GM21737 (cell line): ENCODE measurements around the gene JMJD1C.
"Not testable (repeated sequence)": the region's sequence is repeated elsewhere in the genome, so short reads cannot be mapped to it uniquely, and the experiment has no call there.

ENCODE experiments used
- ATAC-seq: cut with Tn5 transposase; IDR thresholded peaks from one replicate; pipeline ENCODE4 v1.9.1; 2021; ENCODE audit warnings: mild to moderate bottlenecking, moderate library complexity; ENCODE audit not compliant: unreplicated experiment

The JMJD1C gene

GRCh38 chr10:63366933-63367332, 98.8 kb downstream of the JMJD1C start:
- ATAC-seq, result no peak

DNA sequence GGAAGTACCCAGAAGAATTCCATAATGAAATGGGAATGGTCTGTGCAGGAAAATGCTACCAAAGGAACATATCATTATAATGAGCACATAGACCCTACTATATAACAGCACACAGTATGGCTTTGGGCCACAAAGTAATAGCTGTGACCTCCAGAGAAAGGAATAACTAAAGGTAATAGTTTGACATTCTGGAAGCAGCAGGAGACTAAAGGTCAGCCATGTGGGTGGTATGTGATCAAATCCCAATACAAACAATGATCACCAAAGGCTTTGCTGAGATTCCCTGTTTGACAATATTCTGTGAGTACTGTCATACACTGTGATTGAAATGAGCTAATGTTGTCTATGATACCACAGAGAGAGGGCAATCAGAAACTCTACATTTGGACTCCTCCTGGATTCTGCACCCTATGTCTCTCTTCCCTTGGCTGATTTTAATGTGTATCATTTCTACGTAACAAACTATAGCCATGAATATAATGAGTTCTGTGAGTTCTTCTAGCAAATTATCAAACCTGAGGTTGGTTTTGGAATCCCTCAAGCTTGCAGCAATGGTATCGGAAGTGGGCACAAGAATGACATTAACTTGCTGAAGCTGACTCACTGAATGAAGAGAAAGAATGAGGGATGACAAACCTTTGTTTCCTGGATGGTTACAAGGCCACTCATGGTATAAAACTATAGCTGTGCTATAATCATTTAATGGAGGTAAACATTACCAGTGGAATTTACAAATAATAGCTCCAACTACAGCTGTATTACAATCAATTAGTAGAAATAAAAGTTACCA, 99.6 kb downstream of the JMJD1C start:
- ATAC-seq, result no peak

DNA sequence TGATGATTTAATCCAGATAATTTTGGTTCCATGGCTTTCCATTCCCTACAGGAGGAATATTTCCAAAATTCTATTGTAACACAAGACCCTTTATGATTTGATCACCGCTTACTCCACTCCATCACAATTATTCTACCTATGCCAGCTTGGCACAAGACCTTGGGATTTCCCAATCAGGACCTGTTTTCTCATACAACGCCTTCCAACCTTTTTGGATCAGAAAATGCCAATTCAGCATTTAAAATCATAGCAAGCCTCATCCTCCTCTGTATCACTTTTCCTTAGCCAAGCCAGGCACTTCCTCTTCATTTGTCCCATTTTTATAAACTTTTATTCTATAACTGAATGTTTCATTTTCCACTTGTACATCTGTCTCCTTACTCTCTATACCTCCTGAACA, 100.9 kb downstream of the JMJD1C start:
- no peak for ATAC-seq

DNA sequence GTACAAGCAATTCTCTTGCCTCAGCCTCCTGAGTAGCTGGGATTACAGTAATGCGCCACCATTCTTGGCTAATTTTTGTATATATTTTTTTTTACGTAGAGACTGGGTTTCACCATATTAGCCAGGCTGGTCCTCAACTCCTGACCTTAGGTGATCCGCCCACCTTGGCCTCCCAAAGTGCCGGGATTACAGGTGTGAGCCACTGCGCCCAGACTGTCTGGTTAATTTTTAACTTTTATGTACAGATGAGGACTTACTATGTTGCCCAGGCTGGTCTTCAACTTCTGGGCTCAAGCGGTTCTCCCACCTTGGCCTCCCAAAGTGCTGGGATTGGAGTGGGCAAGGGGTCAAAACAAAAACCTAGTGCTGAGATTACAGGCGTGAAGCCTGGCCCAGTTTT, 101.8 kb downstream of the JMJD1C start:
- ATAC-seq, result no peak

- ATAC-seq, result no peak
Measured at GRCh38 chr10:63355682-63356081, 110.1 kb downstream of the JMJD1C start.

- ATAC-seq, result no peak
Measured at GRCh38 chr10:63352976-63353375, 112.8 kb downstream of the JMJD1C start.

- ATAC-seq, result no peak
Measured at GRCh38 chr10:63348245-63348850, 117.4 kb downstream of the JMJD1C start.

- no peak for ATAC-seq
Measured at GRCh38 chr10:63346015-63346441, 119.7 kb downstream of the JMJD1C start.

GRCh38 chr10:63344269-63344668, 121.5 kb downstream of the JMJD1C start:
- no peak for ATAC-seq

- ATAC-seq, result no peak
Measured at GRCh38 chr10:63343476-63343875, 122.3 kb downstream of the JMJD1C start.

DNA sequence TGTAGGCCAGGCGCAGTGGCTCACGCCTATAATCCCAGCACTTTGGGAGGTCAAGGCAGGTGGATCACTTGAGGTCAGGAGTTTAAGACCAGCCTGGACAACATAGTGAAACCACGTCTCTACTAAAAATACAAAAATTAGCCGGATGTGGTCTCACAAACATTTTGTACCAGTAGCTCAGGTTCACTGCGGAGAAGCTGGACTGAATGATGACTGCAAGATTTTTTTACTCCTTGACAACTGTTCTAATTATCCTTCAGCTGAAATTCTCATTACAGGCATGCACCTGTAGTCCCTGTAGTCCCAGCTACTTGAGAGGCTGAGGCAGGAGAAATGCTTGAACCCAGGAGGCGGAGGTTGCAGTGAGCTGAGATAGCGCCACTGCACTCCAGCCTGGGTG, 126.1 kb downstream of the JMJD1C start:
- not testable (repeated sequence) for ATAC-seq

DNA sequence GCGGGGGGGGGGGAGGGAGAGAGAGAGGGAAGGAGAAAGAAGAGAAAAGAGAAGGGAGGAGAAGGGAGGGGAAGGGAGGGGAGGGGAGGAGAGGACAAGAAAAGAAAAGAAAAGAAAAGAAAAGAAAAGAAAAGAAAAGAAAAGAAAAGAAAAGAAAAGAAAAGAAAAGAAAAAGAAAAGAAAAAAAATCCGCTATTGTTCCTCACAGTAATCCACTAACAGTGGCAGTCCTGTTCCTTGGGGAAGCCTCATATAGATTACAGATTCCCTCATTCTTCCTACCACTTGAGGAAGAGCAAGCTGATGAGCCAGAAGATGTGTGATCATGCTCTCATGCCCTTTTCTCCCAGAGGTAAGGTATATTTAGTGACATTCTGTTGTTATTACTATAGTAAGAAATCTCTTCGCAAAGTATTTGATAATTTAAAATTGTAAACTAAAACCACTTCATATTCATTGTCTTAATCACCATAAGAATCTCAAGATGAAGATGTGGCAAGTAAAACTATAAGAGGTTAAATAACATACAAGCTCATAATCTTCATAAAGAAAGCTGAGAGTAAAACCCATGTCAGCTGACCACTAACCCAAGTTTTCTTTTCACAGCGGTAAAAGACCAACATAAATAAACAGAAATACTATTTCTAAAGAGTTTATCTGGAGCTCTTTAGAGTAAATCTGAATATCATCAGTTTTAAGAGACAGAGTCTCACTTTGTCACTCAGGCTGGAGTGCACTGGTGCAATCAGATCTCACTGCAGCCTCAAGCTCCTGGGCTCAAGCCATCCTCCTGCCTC, 128.1 kb downstream of the JMJD1C start:
- ATAC-seq, result no peak

DNA sequence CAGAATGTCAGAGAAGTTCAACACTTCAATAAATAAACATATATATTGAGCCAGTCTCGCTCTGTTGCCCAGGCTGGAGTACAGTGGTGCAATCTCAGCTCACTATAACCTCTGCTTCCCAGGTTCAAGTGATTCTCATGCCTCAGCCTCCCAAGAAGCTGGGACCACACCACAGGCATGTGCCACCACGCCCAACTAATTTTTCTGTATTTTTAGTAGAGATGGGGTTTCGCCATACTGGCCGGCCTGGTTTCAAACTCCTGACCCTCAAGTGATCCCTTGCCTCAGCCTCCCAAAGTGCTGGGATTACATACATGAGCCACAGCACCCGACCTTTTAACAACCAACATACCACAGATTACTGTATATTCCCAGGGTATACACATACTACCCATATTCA, 134.2 kb downstream of the JMJD1C start:
- ATAC-seq, result no peak

DNA sequence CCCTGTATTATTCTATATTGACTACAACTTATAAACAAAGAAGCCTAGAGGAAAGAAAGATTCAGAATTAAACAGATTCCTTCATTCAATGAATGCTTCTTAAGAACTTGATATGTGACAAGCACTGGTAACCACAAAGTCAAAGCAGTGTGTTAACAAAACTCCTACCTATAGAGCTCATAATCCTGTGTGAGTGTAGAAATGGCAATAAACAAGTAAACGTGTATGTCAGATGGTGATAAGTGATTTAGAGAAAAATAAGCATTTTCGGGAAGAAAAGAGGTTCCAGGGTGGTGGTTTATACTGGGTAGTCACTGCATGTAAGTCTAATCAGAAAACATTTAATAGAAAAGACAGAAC, 141.3 kb downstream of the JMJD1C start:
- no peak for ATAC-seq

DNA sequence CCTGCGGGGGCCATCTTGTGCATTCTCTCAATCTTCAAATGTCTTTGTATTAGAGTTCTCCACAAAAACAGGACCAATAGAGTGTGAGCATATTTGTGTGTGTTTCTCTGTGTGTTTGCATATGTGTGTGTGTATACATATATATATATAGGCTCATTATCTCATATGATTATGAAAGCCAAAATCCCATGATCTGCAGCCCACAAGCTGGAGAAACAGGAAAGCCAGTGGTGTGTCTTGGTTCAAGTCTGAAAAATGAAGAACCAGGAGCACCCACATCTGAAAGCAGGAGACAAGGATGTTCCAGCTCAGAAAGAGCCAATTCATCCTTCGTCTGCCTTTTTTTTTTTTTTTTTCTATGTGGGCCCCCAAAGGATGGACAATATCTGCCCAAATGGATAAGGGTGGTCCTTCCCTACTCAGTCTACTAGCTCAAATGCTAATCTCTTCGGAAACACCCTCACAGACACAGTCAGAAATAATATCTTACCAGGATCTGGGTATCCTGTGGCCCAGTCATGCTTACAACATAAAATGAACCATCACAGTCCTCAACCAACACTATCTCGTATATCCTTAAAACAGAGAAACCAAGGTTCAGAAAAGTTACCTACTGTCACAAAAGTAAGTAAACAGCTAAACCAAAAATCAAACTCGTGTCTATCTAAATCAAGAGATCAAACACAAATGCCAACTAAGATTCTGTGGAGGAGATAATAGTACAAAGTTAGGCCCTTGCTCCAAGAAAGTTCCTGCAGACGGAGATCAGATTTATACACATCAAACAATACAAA, 141.9 kb downstream of the JMJD1C start:
- ATAC-seq, result no peak

GRCh38 chr10:63320683-63321082, 145.1 kb downstream of the JMJD1C start:
- no peak for ATAC-seq

GRCh38 chr10:63319231-63319630, 146.5 kb downstream of the JMJD1C start:
- no peak for ATAC-seq

- ATAC-seq, result no peak
Measured at GRCh38 chr10:63318491-63318890, 147.3 kb downstream of the JMJD1C start.

DNA sequence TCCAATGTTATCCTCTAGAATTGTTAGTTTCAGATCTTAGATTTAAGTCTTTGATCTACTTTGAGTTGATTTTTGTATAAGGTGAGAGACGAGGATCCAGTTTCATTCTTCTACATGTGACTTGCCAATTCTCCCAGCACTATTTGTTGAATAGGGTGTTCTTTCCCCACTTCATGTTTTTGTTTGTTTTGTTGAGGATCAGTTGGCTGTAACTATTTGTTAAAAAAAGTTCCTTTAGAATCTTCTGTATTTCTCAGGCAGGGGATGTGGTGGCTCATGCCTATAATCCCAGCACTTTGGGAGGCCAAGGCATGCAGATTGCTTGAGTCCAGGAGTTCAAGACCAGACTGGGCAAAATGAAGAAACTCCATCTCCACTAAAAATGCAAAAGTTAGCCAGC, 151.8 kb downstream of the JMJD1C start:
- ATAC-seq, result no peak

GRCh38 chr10:63313066-63313717, 152.6 kb downstream of the JMJD1C start:
- no peak for ATAC-seq

- no peak for ATAC-seq
Measured at GRCh38 chr10:63308628-63309027, 157.1 kb downstream of the JMJD1C start.
